HepG2 (cell line): ENCODE measurements around the gene CST3. TPM values are rescaled to one million over a fixed set of nuclear protein-coding genes. Genes with fewer than 3 reads are reported as not detected.

Experiments used
- BORCS8-MEF2B ChIP-seq: sonication (generic); formaldehyde crosslinking; IDR thresholded peaks from 2 replicates; pipeline ENCODE4 v1.8.0; 2022; ENCODE audit warnings: mild to moderate bottlenecking, missing genetic modification reagents
- CBX5 ChIP-seq: sonication (generic); formaldehyde crosslinking; IDR thresholded peaks from 2 replicates; pipeline ENCODE4 v1.4.0; 2020; ENCODE audit warnings: missing genetic modification reagents, borderline replicate concordance
- CHD4 ChIP-seq: fragments of 200-600 bp; sonication (generic); IDR thresholded peaks from 2 replicates; pipeline ENCODE4 v1.7.0; 2017; ENCODE audit warnings: mild to moderate bottlenecking, low read length, borderline replicate concordance
- FOXC1 ChIP-seq: sonication (generic); formaldehyde crosslinking; IDR thresholded peaks from 2 replicates; pipeline ENCODE4 v1.8.0; 2022; ENCODE audit warnings: mild to moderate bottlenecking, missing genetic modification reagents, borderline replicate concordance
- FOXP1 ChIP-seq, 2 experiments: fragments of 450-650 bp in 1 of 2; IDR thresholded peaks; 2 replicates each; pipeline ENCODE4 v1.6.1; 2017 to 2018; ENCODE audit warnings: antibody characterized with exemption in 1 of 2
- HDAC1 ChIP-seq: sonication (generic); formaldehyde crosslinking; IDR thresholded peaks from 2 replicates; pipeline ENCODE4 v1.5.1; 2020; ENCODE audit warnings: mild to moderate bottlenecking, missing genetic modification reagents
- KLF12 ChIP-seq: sonication (generic); formaldehyde crosslinking; IDR thresholded peaks from 2 replicates; pipeline ENCODE4 v1.4.0; 2020; ENCODE audit warnings: missing genetic modification reagents, borderline replicate concordance
- NCOA2 ChIP-seq: sonication (generic); formaldehyde crosslinking; IDR thresholded peaks from 2 replicates; pipeline ENCODE4 v1.8.0; 2022; ENCODE audit warnings: inconsistent platforms
- NKX3-1 ChIP-seq: sonication (generic); formaldehyde crosslinking; IDR thresholded peaks from 2 replicates; pipeline ENCODE4 v1.5.0; 2020; ENCODE audit warnings: missing genetic modification reagents
- POLR2AphosphoS5 ChIP-seq: IDR thresholded peaks from 2 replicates; pipeline ENCODE4 v1.6.1; 2012; ENCODE audit warnings: low read depth, low read length
- SNAI1 ChIP-seq: sonication (generic); formaldehyde crosslinking; IDR thresholded peaks from 2 replicates; pipeline ENCODE4 v1.5.0; 2020; ENCODE audit warnings: mild to moderate bottlenecking, missing genetic modification reagents, borderline replicate concordance
- ZFP1 ChIP-seq: IDR thresholded peaks from 2 replicates; pipeline ENCODE4 v1.6.1; 2016
- ZHX1 ChIP-seq: sonication (generic); formaldehyde crosslinking; IDR thresholded peaks from 2 replicates; pipeline ENCODE4 v1.8.1; 2022; ENCODE audit warnings: low read depth, mild to moderate bottlenecking, missing genetic modification reagents
- ZKSCAN1 ChIP-seq: fragments of 150-350 bp; IDR thresholded peaks from 2 replicates; pipeline ENCODE4 v1.6.1; 2014; ENCODE audit warnings: low read length
- ZNF160 ChIP-seq: sonication (generic); formaldehyde crosslinking; IDR thresholded peaks from 2 replicates; pipeline ENCODE4 v1.8.0; 2022; ENCODE audit warnings: mild to moderate bottlenecking, inconsistent platforms, missing genetic modification reagents
- ZNF3 ChIP-seq: IDR thresholded peaks from 2 replicates; pipeline ENCODE4 v1.7.0; 2017; ENCODE audit warnings: inconsistent platforms
- ZNF556 ChIP-seq: sonication (generic); formaldehyde crosslinking; IDR thresholded peaks from 2 replicates; pipeline ENCODE4 v1.4.0; 2020; ENCODE audit warnings: mild to moderate bottlenecking, missing genetic modification reagents, borderline replicate concordance
- ZNF619 ChIP-seq: sonication (generic); formaldehyde crosslinking; IDR thresholded peaks from 2 replicates; pipeline ENCODE4 v1.4.0; 2020; ENCODE audit warnings: mild to moderate bottlenecking, missing genetic modification reagents
- ZNF644 ChIP-seq: IDR thresholded peaks from 2 replicates; pipeline ENCODE4 v1.6.1; 2016; ENCODE audit warnings: low read depth
- ZNF746 ChIP-seq: sonication (generic); formaldehyde crosslinking; IDR thresholded peaks from 2 replicates; pipeline ENCODE4 v1.8.0; 2022; ENCODE audit warnings: mild to moderate bottlenecking, missing genetic modification reagents
- polyA plus RNA-seq, 8 experiments: library from polyadenylated mRNA; depleted of rRNA in 3 of 8; stranded (reverse) in 7 of 8; unstranded in 1 of 8; fragments of >200 nt; fragmentation: Illumina TruSeq in 4 of 8; extraction: Trizol in 4 of 8; gene quantifications; 2 replicates each; pipeline versions ENCODE4 v1.2.1 to v1.2.3, GENCODE V29; 2011 to 2016; ENCODE audit warnings: low read depth in 4 of 8, missing spikeins in 1 of 8, mixed read lengths in 1 of 8; ENCODE audit not compliant: insufficient read depth in 1 of 8
- total RNA-seq, 5 experiments: library from RNA; depleted of rRNA; stranded (reverse); fragments of >200 nt; fragmentation: Illumina TruSeq; extraction: Trizol; gene quantifications; 2 replicates each; pipeline ENCODE4 v1.2.3, GENCODE V29; 2016; ENCODE audit warnings: low read depth in 1 of 5
- TF ChIP-seq, protein P1 (sequence below): sonication (generic); formaldehyde crosslinking; IDR thresholded peaks from 2 replicates; pipeline ENCODE4 v1.4.0; 2020; ENCODE audit warnings: missing genetic modification reagents, low read depth, mild to moderate bottlenecking, borderline replicate concordance
- TF ChIP-seq, protein P2 (sequence below): sonication (generic); formaldehyde crosslinking; IDR thresholded peaks from 2 replicates; pipeline ENCODE4 v1.4.0; 2020; ENCODE audit warnings: missing genetic modification reagents, borderline replicate concordance
- TF ChIP-seq, protein P3 (sequence below): IDR thresholded peaks from 2 replicates; pipeline ENCODE4 v1.6.1; 2016; ENCODE audit warnings: low read depth, borderline replicate concordance

Gene CST3
- total and polyA plus RNA-seq, 2 of the 13 experiments (the other 11 are each of a cell fraction or from before 2014, with no cell fraction given): 690 to 1,005 TPM

GRCh38 chr20:23658989-23659609 lies 21.3 kb upstream of the CST3 start (continued):
- TF ChIP-seq BORCS8-MEF2B (peak; percentile 64; the same call in 1 of the 2 replicates), NCOA2 (peak; percentile 72; the same call in 1 of the 2 replicates), ZNF746 (no peak; the same call in 1 of the 2 replicates), ZFP1 (CRISPR knock-in tag) (no peak; the same call in 1 of the 2 replicates), ZNF644 (CRISPR knock-in tag) (peak; percentile 52; the same call in 1 of the 2 replicates), ZNF160 (CRISPR knock-in tag) (peak; percentile 58; the same call in 1 of the 2 replicates), HDAC1 (CRISPR knock-in tag) (peak; percentile 85), ZKSCAN1 (peak; percentile 77), POLR2AphosphoS5 (peak; percentile 85), ZHX1 (CRISPR knock-in tag) (peak; percentile 48; the same call in 1 of the 2 replicates), ZNF3 (CRISPR knock-in tag) (peak; percentile 24; the same call in 1 of the 2 replicates), FOXP1 (IDR thresholded peaks at IDR 0.05) (no peak; the same call in 1 of the 2 replicates), FOXP1 (CRISPR knock-in tag; IDR thresholded peaks at IDR 0.05) (peak; percentile 63; the same call in 1 of the 2 replicates), KLF12 (CRISPR knock-in tag) (no peak), NKX3-1 (0 out of 2 replicates have a peak, but pooled peaks have one; percentile 58), FOXC1 (CRISPR knock-in tag) (peak; percentile 71; the same call in 1 of the 2 replicates), ZNF556 (CRISPR knock-in tag) (peak; percentile 72; the same call in 1 of the 2 replicates), CHD4 (peak; percentile 73; the same call in 1 of the 2 replicates), ZNF619 (CRISPR knock-in tag) (peak; percentile 70), SNAI1 (CRISPR knock-in tag) (0 out of 2 replicates have a peak, but pooled peaks have one; percentile 37), CBX5 (no peak)
- TF ChIP-seq, protein P1, sequence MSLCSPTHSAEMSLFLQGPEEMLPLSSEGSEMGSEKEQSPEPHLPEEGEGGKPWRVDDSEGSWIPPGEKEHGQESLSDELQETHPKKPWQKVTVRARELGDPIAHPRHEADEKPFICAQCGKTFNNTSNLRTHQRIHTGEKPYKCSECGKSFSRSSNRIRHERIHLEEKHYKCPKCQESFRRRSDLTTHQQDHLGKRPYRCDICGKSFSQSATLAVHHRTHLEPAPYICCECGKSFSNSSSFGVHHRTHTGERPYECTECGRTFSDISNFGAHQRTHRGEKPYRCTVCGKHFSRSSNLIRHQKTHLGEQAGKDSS: 0 out of 2 replicates have a peak, but pooled peaks have one; percentile 2
- TF ChIP-seq, protein P2, sequence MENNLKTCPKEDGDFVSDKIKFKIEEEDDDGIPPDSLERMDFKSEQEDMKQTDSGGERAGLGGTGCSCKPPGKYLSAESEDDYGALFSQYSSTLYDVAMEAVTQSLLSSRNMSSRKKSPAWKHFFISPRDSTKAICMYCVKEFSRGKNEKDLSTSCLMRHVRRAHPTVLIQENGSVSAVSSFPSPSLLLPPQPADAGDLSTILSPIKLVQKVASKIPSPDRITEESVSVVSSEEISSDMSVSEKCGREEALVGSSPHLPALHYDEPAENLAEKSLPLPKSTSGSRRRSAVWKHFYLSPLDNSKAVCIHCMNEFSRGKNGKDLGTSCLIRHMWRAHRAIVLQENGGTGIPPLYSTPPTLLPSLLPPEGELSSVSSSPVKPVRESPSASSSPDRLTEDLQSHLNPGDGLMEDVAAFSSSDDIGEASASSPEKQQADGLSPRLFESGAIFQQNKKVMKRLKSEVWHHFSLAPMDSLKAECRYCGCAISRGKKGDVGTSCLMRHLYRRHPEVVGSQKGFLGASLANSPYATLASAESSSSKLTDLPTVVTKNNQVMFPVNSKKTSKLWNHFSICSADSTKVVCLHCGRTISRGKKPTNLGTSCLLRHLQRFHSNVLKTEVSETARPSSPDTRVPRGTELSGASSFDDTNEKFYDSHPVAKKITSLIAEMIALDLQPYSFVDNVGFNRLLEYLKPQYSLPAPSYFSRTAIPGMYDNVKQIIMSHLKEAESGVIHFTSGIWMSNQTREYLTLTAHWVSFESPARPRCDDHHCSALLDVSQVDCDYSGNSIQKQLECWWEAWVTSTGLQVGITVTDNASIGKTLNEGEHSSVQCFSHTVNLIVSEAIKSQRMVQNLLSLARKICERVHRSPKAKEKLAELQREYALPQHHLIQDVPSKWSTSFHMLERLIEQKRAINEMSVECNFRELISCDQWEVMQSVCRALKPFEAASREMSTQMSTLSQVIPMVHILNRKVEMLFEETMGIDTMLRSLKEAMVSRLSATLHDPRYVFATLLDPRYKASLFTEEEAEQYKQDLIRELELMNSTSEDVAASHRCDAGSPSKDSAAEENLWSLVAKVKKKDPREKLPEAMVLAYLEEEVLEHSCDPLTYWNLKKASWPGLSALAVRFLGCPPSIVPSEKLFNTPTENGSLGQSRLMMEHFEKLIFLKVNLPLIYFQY (CRISPR knock-in tag): 0 out of 2 replicates have a peak, but pooled peaks have one; percentile 22
- TF ChIP-seq, protein P3, sequence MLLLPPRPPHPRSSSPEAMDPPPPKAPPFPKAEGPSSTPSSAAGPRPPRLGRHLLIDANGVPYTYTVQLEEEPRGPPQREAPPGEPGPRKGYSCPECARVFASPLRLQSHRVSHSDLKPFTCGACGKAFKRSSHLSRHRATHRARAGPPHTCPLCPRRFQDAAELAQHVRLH (CRISPR knock-in tag): no peak
